ENCODE measurements around the gene PPP1R12C. TPM values are rescaled to one million over a fixed set of nuclear protein-coding genes. Genes with fewer than 3 reads are reported as not detected.

Gene PPP1R12C
- total RNA-seq, 1 experiment from 2014 or later, result 22.2 TPM

- DNase-seq (ENCODE audit: extremely low read depth, low read depth), result no peak
Observed at GRCh38 chr19:55092423-55093318, 24.8 kb downstream of the PPP1R12C start.

GRCh38 chr19:55091955-55092354 is 25.5 kb downstream of the PPP1R12C start:
- no peak for DNase-seq (ENCODE audit: extremely low read depth, low read depth)

- DNase-seq (ENCODE audit: extremely low read depth, low read depth), result no peak
Observed at GRCh38 chr19:55091126-55091910, 26.1 kb downstream of the PPP1R12C start.

- no peak for DNase-seq (ENCODE audit: extremely low read depth, low read depth)
Observed at GRCh38 chr19:55090564-55090963, 26.9 kb downstream of the PPP1R12C start.

- no peak for DNase-seq (ENCODE audit: extremely low read depth, low read depth)
Observed at GRCh38 chr19:55089342-55089944, 28.0 kb downstream of the PPP1R12C start.

- DNase-seq (ENCODE audit: extremely low read depth, low read depth), result peak; percentile 75
Observed at GRCh38 chr19:55088543-55089341, 28.7 kb downstream of the PPP1R12C start.

GRCh38 chr19:55088021-55088451 is 29.4 kb downstream of the PPP1R12C start:
- no peak for DNase-seq (ENCODE audit: extremely low read depth, low read depth)

- no peak for DNase-seq (ENCODE audit: extremely low read depth, low read depth)
Observed at GRCh38 chr19:55087542-55087901, 29.9 kb downstream of the PPP1R12C start.

GRCh38 chr19:55086730-55087541 is 30.5 kb downstream of the PPP1R12C start:
- peak; percentile 90 for DNase-seq (ENCODE audit: extremely low read depth, low read depth)

- DNase-seq (ENCODE audit: extremely low read depth, low read depth), result no peak
Observed at GRCh38 chr19:55085923-55086715, 31.3 kb downstream of the PPP1R12C start.

- DNase-seq (ENCODE audit: extremely low read depth, low read depth), result no peak
Observed at GRCh38 chr19:55084416-55084815, 33.0 kb downstream of the PPP1R12C start.

GRCh38 chr19:55083004-55083850 is 34.2 kb downstream of the PPP1R12C start:
- no peak for DNase-seq (ENCODE audit: extremely low read depth, low read depth)

- no peak for DNase-seq (ENCODE audit: extremely low read depth, low read depth)
Observed at GRCh38 chr19:55082020-55082851, 35.2 kb downstream of the PPP1R12C start.

GRCh38 chr19:55081770-55082019 is 35.7 kb downstream of the PPP1R12C start:
- DNase-seq (ENCODE audit: extremely low read depth, low read depth), result no peak

- DNase-seq (ENCODE audit: extremely low read depth, low read depth), result peak; percentile 67
Observed at GRCh38 chr19:55080968-55081769, 36.3 kb downstream of the PPP1R12C start.
